ENCODE data around the gene ABCB9. TPM values are rescaled to one million over a fixed set of nuclear protein-coding genes. Genes with fewer than 3 reads are reported as not detected.

Gene ABCB9
- total RNA-seq, 1 donor from 2014 or later, result 9.6 TPM

DNA sequence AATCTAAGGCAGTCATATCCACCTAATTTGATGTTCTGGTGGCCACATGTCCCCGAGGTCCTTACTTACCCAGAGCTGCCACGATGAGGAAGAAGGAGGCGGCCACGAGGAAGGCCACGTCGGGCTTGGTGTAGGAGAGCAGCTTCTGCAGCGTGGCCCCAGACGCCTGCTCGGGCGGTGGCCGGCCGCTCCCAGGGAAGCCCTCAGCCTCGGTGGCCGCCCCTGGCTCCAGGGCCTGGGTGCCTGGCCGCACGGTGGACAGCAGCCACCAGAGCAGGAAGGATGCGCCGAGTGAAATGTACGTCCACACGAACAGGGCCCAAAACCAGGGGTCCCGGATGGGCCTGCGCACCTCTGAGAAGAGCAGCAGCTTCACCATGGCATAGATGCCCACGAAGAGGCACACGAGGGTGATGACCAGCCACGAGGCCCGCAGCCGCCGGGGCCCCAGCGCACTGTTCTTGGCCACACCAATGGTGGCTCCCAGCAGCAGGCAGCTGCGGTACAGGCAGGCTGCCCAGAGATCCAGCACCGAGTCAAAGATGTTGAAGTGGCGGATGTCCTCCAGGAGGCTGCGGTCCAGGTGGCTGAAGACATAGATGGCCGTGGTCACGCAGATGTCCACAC is 6.6 kb downstream of the ABCB9 start:
- no peak overlapping the region for H3K27ac Mint-ChIP-seq
- no peaks in the 10 kb centered on the region for H3K36me3 Mint-ChIP-seq
- H3K4me1 Mint-ChIP-seq (ENCODE audit: unreplicated experiment), result peaks cover 1% of the 10 kb centered on the region
- TF ChIP-seq, protein P1, sequence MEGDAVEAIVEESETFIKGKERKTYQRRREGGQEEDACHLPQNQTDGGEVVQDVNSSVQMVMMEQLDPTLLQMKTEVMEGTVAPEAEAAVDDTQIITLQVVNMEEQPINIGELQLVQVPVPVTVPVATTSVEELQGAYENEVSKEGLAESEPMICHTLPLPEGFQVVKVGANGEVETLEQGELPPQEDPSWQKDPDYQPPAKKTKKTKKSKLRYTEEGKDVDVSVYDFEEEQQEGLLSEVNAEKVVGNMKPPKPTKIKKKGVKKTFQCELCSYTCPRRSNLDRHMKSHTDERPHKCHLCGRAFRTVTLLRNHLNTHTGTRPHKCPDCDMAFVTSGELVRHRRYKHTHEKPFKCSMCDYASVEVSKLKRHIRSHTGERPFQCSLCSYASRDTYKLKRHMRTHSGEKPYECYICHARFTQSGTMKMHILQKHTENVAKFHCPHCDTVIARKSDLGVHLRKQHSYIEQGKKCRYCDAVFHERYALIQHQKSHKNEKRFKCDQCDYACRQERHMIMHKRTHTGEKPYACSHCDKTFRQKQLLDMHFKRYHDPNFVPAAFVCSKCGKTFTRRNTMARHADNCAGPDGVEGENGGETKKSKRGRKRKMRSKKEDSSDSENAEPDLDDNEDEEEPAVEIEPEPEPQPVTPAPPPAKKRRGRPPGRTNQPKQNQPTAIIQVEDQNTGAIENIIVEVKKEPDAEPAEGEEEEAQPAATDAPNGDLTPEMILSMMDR (conservative IDR thresholded peaks at IDR 0.05), result no peak
- no peak for DNase-seq (ENCODE audit: extremely low spot score, unreplicated experiment)
- no peak overlapping the region for H3K4me3 Mint-ChIP-seq
- no peaks in the 10 kb centered on the region for H3K27me3 Mint-ChIP-seq
- no peaks in the 10 kb centered on the region for H3K9me3 Mint-ChIP-seq

DNA sequence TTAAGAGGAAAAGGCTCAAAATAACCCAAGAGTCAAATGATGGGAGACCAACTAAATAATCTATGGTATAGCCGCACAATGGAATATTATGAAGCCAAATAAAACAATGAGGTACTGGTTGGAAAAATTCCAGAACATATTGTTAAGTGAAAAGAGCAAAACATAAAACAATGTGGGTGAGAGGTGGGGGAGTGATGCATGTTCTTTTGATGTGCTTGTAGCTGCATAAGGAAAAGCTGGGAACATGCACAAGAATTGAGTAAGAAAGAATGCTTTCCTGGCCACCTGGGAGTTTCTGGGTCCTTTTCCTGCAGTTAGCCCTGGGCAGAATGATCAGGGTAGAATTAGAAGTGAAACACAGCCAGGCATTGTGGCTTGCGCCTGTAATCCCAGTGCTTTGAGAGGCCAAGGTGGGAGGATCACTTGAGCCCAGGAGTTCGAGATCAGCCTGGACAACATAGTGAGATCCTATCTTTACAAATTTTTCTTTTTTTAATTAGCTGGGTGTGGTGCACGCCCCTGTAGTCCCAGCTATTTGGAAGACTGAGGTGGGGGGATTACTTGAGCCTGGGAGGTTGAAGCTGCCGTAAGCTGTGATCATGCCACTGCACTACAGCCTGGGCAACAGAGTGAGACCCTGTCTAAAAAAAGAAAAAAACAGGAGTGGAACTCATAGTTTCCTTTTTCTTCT is 7.9 kb downstream of the ABCB9 start:
- Mint-ChIP-seq H3K4me3 (no peak overlapping the region), H3K27me3 (no peaks in the 10 kb centered on the region), H3K9me3 (no peaks in the 10 kb centered on the region), H3K4me1 (ENCODE audit: unreplicated experiment) (no peaks in the 10 kb centered on the region), H3K36me3 (no peaks in the 10 kb centered on the region), H3K27ac (no peak overlapping the region)
- no peak for DNase-seq (ENCODE audit: extremely low spot score, unreplicated experiment)
- TF ChIP-seq, protein P1 (conservative IDR thresholded peaks at IDR 0.05), result no peak

DNA sequence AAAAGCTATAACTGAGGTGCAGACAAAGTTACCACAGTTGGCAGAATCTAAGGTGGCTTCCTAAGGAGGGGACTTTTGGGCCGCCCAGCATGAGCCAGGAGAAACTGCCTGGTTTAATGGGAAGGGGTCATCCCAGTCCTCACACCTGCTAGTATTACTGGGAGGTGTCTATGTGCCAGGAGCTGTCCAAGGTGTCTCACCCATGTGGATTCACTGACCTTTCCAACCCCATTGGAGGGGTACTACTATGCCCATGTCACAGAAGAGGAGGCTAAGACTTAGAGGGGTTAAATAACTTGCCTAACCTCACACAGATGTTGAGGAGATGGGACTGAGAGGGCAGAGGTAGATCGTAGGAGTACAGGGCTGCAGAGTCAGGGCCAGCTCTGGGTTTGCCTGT is 10.2 kb downstream of the ABCB9 start:
- Mint-ChIP-seq H3K36me3 (no peaks in the 10 kb centered on the region), H3K27ac (no peak overlapping the region), H3K27me3 (no peaks in the 10 kb centered on the region), H3K4me1 (ENCODE audit: unreplicated experiment) (no peaks in the 10 kb centered on the region), H3K4me3 (no peak overlapping the region), H3K9me3 (no peaks in the 10 kb centered on the region)
- no peak for DNase-seq (ENCODE audit: extremely low spot score, unreplicated experiment)
- TF ChIP-seq, protein P1 (conservative IDR thresholded peaks at IDR 0.05), result no peak

DNA sequence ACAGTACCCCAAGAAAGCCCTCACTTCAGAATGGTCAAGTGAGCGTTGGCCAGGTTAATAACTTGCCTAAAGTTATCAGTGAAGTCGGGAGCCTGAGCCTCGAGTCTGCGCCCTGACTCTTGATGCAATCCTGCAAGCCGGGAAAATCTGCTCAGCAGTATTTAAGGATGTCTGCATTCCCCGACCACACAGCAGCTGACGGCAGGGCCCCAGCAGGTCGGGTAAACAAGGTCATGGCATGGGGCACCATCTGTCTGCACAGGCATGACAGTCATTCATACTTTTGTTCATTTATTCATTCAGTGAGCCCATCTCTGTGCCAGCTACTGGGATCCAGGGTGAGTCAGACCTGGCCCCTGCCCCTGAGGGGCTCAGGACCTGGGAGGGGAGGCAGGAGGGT is 11.1 kb downstream of the ABCB9 start:
- H3K27ac Mint-ChIP-seq, result no peak overlapping the region
- no peaks in the 10 kb centered on the region for H3K27me3 Mint-ChIP-seq
- H3K36me3 Mint-ChIP-seq, result no peaks in the 10 kb centered on the region
- no peak overlapping the region for H3K4me3 Mint-ChIP-seq
- DNase-seq (ENCODE audit: extremely low spot score, unreplicated experiment), result no peak
- TF ChIP-seq, protein P1 (conservative IDR thresholded peaks at IDR 0.05), result no peak
- no peaks in the 10 kb centered on the region for H3K4me1 Mint-ChIP-seq (ENCODE audit: unreplicated experiment)
- H3K9me3 Mint-ChIP-seq, result no peaks in the 10 kb centered on the region

DNA sequence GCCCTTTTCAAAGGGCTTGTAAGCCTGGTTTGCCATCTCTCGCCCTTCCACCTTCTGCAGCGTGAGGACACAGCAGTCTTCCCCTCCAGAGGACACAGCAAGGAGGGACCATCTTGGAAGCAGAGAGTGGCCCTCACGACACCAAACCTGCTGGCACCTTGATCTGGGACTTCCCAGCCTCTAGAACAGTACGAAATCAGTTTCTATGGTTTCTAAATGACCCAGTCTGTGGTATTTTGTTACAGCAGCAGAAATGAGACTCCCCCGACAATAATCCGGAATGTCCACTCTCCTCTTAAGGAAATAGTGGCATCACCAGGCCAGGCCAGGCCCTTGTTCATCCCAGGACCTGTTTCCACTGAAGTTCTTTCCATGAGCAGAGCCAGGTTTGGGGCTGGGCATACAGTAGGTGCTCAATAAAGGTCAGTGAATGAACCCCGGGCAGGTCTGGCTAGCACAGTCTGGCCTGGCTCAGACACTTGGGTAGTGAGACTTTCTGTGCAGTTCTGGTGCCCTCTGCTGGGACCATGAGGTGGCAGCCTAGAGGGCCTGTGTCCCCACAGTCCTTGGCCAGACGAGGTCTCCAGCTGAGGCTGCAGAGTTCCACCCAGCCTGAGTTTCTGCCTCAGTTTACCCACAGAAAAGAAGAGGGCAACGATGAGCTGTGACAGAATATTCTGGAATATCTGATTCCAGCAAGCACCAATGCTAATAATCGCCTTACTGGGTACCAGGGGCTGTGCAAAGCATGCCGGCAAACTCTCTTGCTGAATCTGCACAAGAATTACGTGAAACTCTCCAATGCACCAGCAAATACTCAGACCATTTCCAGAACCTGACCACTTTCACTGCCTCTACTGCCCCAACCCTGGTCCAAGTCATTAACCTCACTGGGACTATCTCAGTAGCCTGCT is 14.0 kb downstream of the ABCB9 start:
- Mint-ChIP-seq H3K36me3 (no peaks in the 10 kb centered on the region), H3K27me3 (no peaks in the 10 kb centered on the region), H3K4me1 (ENCODE audit: unreplicated experiment) (no peaks in the 10 kb centered on the region), H3K27ac (peak overlapping the region; percentile 13), H3K4me3 (no peak overlapping the region), H3K9me3 (no peaks in the 10 kb centered on the region)
- no peak for DNase-seq (ENCODE audit: extremely low spot score, unreplicated experiment)
- TF ChIP-seq, protein P1 (conservative IDR thresholded peaks at IDR 0.05), result peak; percentile 88

Measured in type B pancreatic cell (in vitro differentiated cells).